HG03196 (cell line): ENCODE results near the gene KRTAP12-1.

Source experiments
- ATAC-seq: cut with Tn5 transposase; IDR thresholded peaks from one replicate; pipeline ENCODE4 v1.9.1; 2021; ENCODE audit not compliant: unreplicated experiment

Gene KRTAP12-1

GRCh38 chr21:44711327-44712202 is 29.6 kb upstream of the KRTAP12-1 start, which contains the start of gene TSPEAR:
TSPEAR (minus strand) TSS chr21:44711572; CDS start chr21:44711514, 58 bp downstream.
- no peak for ATAC-seq

GRCh38 chr21:44710756-44711326 is 28.9 kb upstream of the KRTAP12-1 start:
- no peak for ATAC-seq

DNA sequence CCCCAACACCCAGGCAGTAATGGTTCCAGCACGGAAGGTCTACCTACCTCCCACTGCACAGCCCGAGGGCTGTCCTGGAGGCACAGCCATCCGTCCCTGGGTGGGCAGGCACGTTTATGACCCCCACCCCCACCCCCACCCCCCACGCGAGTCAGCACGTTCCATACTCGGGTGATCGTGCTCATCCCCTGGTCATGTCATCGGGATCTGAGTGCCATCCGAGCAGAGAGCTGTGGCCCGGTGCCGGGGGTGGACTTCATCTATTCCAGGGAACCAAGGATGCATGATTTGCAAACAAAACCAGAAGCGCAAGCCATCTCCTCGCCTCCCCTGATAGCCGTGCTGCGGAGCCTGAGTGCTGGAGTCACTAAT is 28.3 kb upstream of the KRTAP12-1 start:
- no peak for ATAC-seq

DNA sequence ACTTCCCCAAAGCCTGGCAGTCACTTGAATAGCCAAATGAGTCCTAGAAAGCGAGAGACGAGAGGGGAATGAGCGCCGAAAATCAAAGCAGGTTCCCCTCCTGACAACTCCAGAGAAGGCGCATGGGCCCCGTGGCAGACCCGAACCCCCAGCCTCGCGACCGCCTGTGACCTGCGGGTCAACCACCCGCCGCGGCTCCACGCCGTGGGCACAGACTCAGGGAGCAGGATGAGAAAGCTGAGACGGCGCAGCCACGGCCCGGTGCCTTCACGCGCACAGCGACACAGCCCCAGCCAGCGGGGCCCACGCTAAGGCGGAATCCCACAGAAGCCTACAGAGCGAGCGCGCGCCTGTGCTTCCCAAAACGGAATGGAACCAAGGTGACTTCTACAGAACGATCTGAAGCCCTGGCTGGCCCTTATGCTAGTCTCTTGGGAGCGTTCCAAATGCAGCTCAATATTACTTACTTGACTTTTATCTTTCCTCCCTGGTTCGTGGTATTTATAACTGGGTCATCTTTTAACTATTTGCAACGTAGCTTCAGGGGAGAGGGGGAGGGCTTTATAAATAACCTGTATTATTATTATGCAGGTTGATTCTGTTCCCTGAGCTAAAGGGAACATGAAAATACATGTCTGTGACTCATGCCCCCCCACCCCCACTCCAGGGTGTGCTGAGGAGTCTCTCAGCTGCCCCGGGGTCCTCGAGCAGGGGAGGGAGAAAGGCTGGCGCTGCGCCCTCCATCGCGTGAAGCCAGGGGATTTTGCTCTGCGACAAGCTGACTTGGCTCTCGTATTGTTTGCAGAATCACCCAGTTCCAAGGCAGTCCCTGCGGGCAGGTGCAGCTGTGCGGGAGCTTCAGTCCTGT is 27.7 kb upstream of the KRTAP12-1 start:
- no peak for ATAC-seq

GRCh38 chr21:44708866-44709425 is 27.0 kb upstream of the KRTAP12-1 start:
- no peak for ATAC-seq

GRCh38 chr21:44708213-44708865 is 26.4 kb upstream of the KRTAP12-1 start:
- ATAC-seq, result no peak

DNA sequence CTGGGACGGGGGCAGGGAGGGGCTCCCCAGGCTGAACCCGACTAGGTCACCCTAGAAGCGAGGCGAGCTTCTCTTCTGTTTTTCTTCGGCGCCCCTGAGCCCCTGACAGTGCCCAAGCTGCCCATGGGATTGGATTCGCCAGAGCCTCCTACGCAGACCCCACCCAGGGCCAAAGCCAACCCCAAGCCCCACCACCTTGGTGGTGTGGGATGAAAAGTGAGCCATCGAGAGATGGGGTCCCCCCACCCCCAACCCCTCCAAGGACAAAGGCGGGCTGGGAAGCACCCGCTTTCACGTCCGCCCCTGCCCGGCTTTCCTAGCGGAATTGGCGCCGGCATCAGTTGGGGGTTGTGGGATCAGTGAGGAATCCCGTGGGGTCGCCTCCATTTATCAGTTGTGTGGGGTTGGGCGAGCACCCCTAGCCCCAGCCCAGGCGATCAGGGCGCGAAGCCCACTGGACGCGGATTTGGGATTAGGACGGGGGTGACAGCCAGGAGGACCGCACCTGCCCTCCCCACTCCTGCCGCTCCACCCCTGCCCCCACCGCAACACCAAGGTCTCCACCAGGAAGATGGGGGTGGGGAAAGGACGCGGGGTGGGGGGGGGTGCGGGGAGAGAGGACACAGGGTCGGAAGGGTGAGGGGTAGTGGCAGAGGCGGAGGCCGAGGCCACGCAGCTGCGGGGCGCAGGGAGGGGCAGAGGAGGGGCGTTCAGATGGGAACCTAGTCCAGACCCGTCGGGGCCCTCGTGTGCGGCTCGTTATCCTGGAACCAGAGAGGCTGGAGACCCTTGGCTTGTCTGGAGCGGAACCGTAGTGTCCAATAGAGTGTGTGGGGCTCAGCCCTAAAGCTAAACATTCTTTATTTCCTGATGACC is 25.0 kb upstream of the KRTAP12-1 start:
- ATAC-seq, result no peak

DNA sequence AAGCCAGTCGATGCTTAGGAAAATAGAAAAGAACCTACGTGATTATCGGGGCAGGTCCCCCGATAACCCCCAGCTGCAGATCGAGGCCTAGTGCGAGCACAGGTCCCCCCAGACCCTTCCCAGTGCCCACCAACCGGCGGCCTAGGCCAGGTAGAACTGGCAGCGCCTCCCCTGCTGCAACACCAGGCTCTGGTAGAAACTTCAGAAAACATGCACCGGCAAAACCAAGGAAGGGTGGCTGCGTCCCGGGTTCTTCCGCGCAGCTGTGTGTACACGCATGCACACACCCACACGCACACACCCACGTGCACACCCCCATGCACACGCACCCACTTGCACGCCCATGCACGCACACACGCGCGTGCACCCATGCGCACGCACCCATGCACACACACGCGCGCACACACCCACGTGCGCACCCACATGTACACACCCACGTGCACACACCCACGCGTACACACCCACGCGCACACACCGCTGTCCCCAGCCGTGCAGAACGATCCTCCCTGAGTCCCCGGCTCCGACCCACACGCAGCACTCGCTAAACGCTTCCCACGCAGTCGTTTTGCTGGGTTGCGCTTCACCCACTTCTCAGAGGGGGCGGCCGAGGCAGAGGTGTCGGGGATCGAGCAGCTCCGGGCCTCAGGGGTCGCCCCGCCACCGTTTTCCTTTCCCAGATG is 24.2 kb upstream of the KRTAP12-1 start:
- no peak for ATAC-seq

GRCh38 chr21:44704636-44705001 is 22.7 kb upstream of the KRTAP12-1 start:
- no peak for ATAC-seq

DNA sequence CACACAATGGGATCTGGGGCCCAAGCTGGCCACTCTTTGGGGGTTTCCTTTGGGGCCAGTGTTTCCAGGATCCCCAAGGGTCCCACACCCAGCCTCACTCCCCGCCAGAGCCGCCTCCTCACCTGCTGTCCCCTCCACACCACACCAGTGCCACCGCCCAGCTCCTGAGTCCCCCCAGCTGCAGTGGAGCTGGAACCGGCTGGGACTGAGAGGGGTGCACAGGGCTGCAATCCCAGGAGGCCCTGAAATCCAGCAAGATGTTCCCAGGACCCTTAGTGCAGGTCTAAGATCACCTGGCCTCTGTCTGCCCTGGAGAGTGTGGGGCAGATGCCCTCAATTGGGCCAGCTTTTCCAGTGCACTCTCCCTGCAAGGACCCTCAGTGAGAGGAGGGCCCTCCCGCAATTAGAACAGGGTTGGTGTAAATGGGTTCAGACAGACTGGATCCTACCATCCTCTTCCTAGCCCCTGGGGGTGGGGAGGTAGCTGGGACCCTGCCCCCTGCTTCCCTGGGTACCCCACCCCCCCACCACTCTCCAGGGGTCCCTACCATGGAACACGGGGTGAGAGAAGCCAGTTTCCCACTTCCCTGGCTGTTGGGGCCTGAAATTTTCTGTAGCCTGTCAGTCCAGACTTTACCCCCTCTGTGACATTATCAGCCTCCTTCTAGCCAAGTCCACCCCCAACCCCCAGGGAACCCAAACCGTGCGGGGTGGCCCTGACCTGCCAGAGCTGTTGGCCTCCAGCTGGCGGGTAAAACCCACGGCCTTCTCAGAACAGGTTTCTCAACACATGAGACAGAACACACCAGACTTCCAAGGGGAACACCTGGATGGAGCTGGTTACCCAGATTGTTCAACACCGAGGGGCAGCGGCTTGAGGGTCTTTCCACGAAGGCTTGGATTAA is 22.0 kb upstream of the KRTAP12-1 start:
- ATAC-seq, result no peak

DNA sequence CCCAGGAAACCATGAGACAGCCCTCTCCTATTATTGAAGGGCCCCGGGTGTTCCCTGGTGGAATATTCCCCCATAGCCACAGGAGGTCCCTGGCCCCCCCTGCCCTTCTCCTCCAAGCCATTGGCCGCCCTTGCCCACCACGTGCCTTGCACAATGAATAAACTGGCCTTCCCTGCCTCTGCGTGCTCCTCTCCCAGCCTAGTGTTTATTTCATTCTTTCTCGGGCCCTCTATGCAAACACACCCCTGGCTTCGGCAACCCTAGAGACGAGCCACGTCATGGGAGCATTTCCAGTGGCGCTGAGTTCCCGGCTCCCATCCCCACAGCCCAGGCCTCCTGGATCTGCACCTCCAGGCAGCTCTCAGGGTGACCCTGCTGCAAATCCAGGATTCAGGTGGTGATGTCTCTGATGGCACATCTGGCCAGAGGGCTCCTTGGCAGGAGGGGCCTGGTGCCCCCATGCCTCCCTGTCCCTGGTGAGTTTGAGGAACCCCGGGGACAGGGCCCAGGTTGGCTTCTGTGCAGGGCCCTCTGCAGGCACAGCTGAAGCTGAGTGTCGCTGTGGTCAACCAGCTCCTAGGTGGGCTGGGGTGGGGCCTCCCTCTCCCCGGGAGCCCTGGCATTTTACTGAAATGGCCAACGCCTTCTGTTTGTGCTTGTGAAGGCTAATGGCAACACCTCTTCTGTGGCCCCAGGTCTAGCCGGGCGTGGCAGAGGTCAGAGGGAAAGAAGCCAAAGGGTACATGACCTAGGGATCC is 21.2 kb upstream of the KRTAP12-1 start:
- ATAC-seq, result no peak

DNA sequence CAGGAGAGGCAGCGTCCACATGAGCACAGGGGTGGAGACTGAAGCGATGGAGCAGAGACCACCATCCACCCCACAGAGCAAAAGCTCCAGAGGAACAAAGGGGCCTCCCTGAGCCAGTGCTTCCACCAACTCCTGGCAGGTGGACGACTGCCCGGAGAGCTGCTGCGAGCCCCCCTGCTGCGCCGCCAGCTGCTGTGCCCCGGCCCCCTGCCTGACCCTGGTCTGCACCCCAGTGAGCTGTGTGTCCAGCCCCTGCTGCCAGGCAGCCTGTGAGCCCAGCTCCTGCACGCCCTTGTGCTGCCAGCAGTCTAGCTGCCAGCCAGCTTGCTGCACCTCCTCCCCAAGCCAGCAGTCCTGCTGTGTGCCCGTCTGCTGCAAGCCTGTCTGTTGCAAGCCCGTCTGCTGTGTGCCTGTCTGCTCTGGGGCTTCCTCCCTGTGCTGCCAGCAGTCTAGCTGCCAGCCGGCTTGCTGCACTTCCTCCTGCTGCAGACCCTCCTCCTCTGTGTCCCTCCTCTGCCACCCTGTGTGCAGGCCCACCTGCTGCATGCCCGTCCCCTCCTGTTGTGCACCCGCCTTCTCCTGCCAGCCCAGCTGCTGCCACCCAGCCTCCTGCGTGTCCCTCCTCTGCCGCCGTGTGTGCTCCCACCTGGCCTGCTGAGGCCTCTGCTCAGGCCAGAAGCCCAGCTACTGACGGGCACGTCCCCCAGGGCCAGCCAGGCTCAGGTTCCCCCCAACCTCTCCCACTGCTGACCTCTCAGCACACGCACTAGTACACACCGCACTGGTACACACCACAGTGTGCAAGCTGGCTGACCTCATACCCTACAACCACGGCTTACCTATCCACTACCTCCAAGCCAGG is 20.4 kb upstream of the KRTAP12-1 start:
- no peak for ATAC-seq

DNA sequence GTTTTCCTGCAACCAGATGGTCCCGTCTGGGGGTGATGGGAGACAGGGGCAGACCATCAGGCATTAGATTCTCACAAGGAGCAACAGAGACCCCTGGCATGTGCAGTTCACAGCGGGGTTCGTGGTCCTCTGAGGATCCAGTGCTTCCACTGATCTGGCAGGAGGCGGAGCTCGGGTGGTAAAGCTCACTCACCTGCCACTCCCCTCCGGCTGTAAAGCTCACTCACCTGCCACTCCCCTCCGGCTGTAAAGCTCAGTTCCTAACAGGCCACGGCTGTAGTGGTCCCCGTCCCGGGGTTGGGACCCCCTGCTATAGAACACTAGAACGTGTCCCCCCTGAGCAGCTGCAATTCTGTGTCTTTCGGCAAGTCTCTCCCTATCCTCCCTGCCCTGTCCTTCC is 19.6 kb upstream of the KRTAP12-1 start:
- ATAC-seq, result no peak

- ATAC-seq, result no peak
Observed at GRCh38 chr21:44701023-44701400, 19.0 kb upstream of the KRTAP12-1 start.

DNA sequence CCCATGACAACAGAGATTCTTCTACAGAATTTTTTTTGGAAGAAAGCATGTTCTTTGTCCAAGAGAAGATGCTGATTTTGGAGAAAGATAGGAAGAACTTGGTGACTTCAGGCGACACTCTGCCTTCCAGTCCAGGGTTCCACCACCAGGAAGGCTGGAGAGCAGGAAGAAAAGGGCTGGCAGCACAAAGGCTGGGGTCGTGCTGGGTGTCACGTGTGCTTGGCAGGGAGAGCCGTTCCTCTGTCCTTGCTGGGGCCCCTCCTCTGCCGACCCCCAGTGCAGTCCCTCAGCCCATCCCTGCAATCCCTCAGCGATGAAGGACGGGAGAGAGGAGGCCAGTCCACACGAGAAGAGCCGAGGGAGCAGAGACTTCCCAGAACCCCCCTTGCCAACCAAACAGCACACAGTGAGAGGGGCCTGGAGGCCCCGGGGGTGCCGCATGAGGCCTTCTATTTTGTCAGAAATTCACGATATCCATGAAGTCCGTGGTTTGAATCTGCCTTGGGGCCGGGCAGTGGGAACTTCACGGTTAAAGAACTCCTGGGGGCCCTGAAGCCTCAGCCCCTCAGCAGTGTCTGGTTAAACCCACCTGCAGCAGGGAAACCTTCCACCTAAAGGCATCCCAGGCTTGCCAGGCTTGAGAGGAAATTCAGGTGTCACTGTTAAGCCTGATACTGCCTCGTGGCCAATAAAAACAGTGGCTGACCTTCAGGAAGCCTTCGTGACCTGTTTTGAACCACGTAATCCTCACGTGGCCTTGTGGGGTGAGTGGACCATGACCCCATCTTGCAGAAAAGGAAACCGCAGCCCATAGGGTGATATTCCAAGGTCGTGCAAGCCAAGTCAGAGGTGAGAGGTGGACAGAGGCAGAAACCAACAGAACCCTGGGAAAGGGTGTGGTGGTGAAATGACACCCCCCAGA is 18.4 kb upstream of the KRTAP12-1 start:
- no peak for ATAC-seq
